H1 (cell line): ENCODE measurements around the gene CD300E.

Experiments used
- CHD1 ChIP-seq: IDR thresholded peaks from 2 replicates; pipeline ENCODE4 v1.6.1; 2012; ENCODE audit warnings: low read depth, low read length, improper control_type of control experiment
- CTCF ChIP-seq, 3 experiments: IDR thresholded peaks; 1 replicate in 2 of 3; 2 replicates in 1 of 3; pipeline versions ENCODE4 v1.5.1 to v1.6.1; 2011; ENCODE audit warnings: low read length in 3 of 3, mild to moderate bottlenecking in 3 of 3, inconsistent platforms in 2 of 3, low read depth in 1 of 3, moderate library complexity in 1 of 3; ENCODE audit not compliant: insufficient read depth in 1 of 3; ENCODE audit errors: control extremely low read depth in 1 of 3
- EP300 ChIP-seq, 2 experiments: IDR thresholded peaks; 1 replicate in 1 of 2; 2 replicates in 1 of 2; pipeline ENCODE4 v1.6.1; 2011 to 2012; ENCODE audit warnings: low read depth in 2 of 2, low read length in 2 of 2, mild to moderate bottlenecking in 2 of 2, borderline replicate concordance in 1 of 2, inconsistent platforms in 1 of 2, moderate library complexity in 1 of 2
- FOSL1 ChIP-seq: IDR thresholded peaks from 2 replicates; pipeline ENCODE4 v1.6.1; 2011; ENCODE audit warnings: mild to moderate bottlenecking, low read depth, low read length, moderate library complexity; ENCODE audit not compliant: insufficient read depth
- JUN ChIP-seq: IDR thresholded peaks from 2 replicates; pipeline ENCODE4 v1.6.1; 2011; ENCODE audit warnings: low read depth, mild to moderate bottlenecking, improper control_type of control experiment, low read length
- MAFK ChIP-seq: IDR thresholded peaks from 2 replicates; pipeline ENCODE4 v1.6.1; 2012; ENCODE audit warnings: low read depth, mild to moderate bottlenecking, improper control_type of control experiment, low read length
- POLR2A ChIP-seq, 2 experiments: IDR thresholded peaks; 1 replicate in 1 of 2; 2 replicates in 1 of 2; pipeline ENCODE4 v1.6.1; 2011; ENCODE audit warnings: low read depth in 2 of 2, low read length in 2 of 2, mild to moderate bottlenecking in 2 of 2; ENCODE audit errors: control extremely low read depth in 1 of 2
- RFX5 ChIP-seq: IDR thresholded peaks from 2 replicates; pipeline ENCODE4 v1.6.1; 2011; ENCODE audit warnings: low read depth, low read length, improper control_type of control experiment, borderline replicate concordance
- SP1 ChIP-seq: IDR thresholded peaks from 2 replicates; pipeline ENCODE4 v1.6.1; 2011; ENCODE audit warnings: low read depth, low read length
- USF2 ChIP-seq: IDR thresholded peaks from 2 replicates; pipeline ENCODE4 v1.6.1; 2011; ENCODE audit warnings: low read length, improper control_type of control experiment
- ZNF274 ChIP-seq: IDR thresholded peaks from 2 replicates; pipeline ENCODE4 v1.7.0; 2012; ENCODE audit warnings: low read length, borderline replicate concordance; ENCODE audit errors: extremely low read depth
- TF ChIP-seq, protein P1 (sequence below): IDR thresholded peaks from 2 replicates; pipeline ENCODE4 v1.6.1; 2012; ENCODE audit warnings: low read length, inconsistent platforms

DNA sequence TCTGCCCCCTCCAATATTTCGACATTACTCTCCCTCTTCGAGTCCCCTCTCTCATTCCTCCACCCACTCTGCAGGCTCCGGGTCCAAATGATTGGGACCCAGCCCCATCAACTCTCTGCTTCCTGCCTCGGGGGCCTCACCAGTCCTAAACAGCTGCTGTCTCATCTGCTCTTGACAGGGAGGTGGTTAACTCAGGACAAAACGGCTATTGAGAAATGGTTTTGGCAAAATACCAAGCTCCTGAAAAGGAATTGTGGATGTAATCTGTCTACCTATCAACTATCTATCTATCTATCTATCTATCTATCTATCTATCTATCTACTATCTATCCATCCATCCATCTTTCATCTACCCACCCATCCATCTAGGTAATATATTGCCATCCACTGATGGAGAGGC lies 58.4 kb downstream of the CD300E start:
- TF ChIP-seq CTCF (IDR thresholded peaks at IDR 0.05; ENCODE audit: control extremely low read depth in 1 of 3, insufficient read depth in 1 of 3, low read depth in 1 of 3, low read length in 3 of 3) (no peak), POLR2A (IDR thresholded peaks at IDR 0.05; ENCODE audit: control extremely low read depth in 1 of 2, low read depth in 2 of 2, low read length in 2 of 2) (no peak), RFX5 (no peak), EP300 (IDR thresholded peaks at IDR 0.05; ENCODE audit: borderline replicate concordance in 1 of 2, low read depth in 2 of 2, low read length in 2 of 2) (no peak), JUN (no peak), MAFK (no peak), FOSL1 (no peak), CHD1 (no peak), ZNF274 (no peak), SP1 (no peak), USF2 (no peak)
- TF ChIP-seq, protein P1, sequence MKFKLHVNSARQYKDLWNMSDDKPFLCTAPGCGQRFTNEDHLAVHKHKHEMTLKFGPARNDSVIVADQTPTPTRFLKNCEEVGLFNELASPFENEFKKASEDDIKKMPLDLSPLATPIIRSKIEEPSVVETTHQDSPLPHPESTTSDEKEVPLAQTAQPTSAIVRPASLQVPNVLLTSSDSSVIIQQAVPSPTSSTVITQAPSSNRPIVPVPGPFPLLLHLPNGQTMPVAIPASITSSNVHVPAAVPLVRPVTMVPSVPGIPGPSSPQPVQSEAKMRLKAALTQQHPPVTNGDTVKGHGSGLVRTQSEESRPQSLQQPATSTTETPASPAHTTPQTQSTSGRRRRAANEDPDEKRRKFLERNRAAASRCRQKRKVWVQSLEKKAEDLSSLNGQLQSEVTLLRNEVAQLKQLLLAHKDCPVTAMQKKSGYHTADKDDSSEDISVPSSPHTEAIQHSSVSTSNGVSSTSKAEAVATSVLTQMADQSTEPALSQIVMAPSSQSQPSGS, result no peak
